SJCRH30 (cell line): ENCODE results near the gene PIK3AP1. TPM values are rescaled to one million over a fixed set of nuclear protein-coding genes. Genes with fewer than 3 reads are reported as not detected.

ENCODE experiments used
- DNase-seq, 2 experiments: peaks; one replicate each; pipeline ENCODE4 v3.0.0-alpha.2; 2015 to 2020
- H3K27ac ChIP-seq: fragments of 250-450 bp; sonication (Bioruptor Pico); 2 replicates; pipeline ENCODE4 v1.5.1; 2020; ENCODE audit warnings: mild to moderate bottlenecking, moderate library complexity
- H3K27me3 ChIP-seq: fragments of 250-450 bp; sonication (Bioruptor Pico); 2 replicates; pipeline ENCODE4 v1.5.1; 2020; ENCODE audit warnings: mild to moderate bottlenecking, moderate library complexity
- H3K36me3 ChIP-seq: fragments of 250-450 bp; sonication (Bioruptor Pico); 2 replicates; pipeline ENCODE4 v1.5.1; 2020; ENCODE audit warnings: mild to moderate bottlenecking, moderate library complexity
- H3K4me1 ChIP-seq: fragments of 250-450 bp; sonication (Bioruptor Pico); 2 replicates; pipeline ENCODE4 v1.5.1; 2020; ENCODE audit warnings: mild to moderate bottlenecking, moderate library complexity
- H3K4me3 ChIP-seq: fragments of 250-450 bp; sonication (Bioruptor Pico); 2 replicates; pipeline ENCODE4 v1.5.1; 2020; ENCODE audit warnings: mild to moderate bottlenecking, moderate library complexity
- H3K9me3 ChIP-seq: fragments of 250-450 bp; sonication (Bioruptor Pico); replicated peaks from 2 replicates; pipeline ENCODE4 v1.5.1; 2020; ENCODE audit warnings: mild to moderate bottlenecking, moderate library complexity
- total RNA-seq: library from RNA; depleted of rRNA; stranded (reverse); fragments of >200 nt; shearing (Covaris generic); gene quantifications from 2 replicates; pipeline ENCODE4 v1.2.3, GENCODE V29; 2014

Gene PIK3AP1
- total RNA-seq, 1 experiment from 2014 or later, result 7.1 TPM

GRCh38 chr10:96676272-96677112 is 43.8 kb downstream of the PIK3AP1 start:
- Histone ChIP-seq H3K9me3 (no peaks in the 10 kb centered on the region), H3K4me3 (no peak overlapping the region), H3K27ac (no peak overlapping the region), H3K4me1 (peaks cover 17% of the 10 kb centered on the region), H3K27me3 (no peaks in the 10 kb centered on the region), H3K36me3 (no peaks in the 10 kb centered on the region)
- DNase-seq, result no peak

- H3K27me3 ChIP-seq, result no peaks in the 10 kb centered on the region
- no peaks in the 10 kb centered on the region for H3K9me3 ChIP-seq
- H3K4me1 ChIP-seq, result peaks cover 12% of the 10 kb centered on the region
- no peak for DNase-seq
- no peak overlapping the region for H3K27ac ChIP-seq
- no peak overlapping the region for H3K4me3 ChIP-seq
- no peaks in the 10 kb centered on the region for H3K36me3 ChIP-seq
Measured at GRCh38 chr10:96675846-96676245, 44.5 kb downstream of the PIK3AP1 start.

DNA sequence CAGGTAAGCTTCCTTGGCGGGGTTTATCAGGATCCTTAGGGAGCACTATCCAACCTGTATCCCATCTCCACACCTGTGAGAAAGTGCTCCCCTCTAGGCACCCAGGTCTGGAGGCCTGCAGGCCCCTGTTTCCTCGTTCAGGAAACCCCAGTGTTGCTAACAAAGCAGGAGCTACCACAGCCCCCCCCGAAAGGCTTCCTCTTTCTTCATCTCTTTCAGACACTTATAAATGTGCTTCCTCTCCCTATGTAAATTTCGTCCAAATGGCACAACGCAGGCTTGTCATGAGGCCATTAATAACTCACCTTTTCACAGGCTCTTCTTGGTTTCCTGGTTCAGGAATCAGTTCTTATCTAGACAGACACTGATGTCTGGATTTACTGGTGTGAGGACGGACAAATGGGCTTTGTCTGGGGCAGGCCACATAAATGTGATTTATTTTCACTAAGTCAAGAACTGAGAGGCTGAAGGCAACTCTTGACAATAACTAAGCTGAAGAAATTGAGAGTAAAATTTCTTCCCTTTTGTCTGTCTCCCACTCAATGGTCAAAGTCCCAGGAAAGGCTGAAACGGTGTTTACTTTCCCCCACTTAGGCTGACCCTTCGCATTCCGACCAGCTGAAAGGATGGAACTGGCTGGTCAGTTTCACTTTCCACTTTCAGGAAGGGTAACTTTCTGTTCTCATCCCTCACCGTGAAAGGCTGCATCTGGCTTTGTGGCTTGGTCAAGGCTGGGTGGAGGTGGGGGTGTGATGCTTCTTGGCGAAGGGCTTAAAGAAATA is 46.8 kb downstream of the PIK3AP1 start:
- Histone ChIP-seq H3K36me3 (no peaks in the 10 kb centered on the region), H3K9me3 (no peaks in the 10 kb centered on the region), H3K27me3 (no peaks in the 10 kb centered on the region), H3K4me1 (peaks cover 12% of the 10 kb centered on the region), H3K4me3 (peak overlapping the region; percentile 10; the same call in 1 of the 2 replicates), H3K27ac (peak overlapping the region; percentile 70)
- DNase-seq, result peak; percentile 30 to 36

DNA sequence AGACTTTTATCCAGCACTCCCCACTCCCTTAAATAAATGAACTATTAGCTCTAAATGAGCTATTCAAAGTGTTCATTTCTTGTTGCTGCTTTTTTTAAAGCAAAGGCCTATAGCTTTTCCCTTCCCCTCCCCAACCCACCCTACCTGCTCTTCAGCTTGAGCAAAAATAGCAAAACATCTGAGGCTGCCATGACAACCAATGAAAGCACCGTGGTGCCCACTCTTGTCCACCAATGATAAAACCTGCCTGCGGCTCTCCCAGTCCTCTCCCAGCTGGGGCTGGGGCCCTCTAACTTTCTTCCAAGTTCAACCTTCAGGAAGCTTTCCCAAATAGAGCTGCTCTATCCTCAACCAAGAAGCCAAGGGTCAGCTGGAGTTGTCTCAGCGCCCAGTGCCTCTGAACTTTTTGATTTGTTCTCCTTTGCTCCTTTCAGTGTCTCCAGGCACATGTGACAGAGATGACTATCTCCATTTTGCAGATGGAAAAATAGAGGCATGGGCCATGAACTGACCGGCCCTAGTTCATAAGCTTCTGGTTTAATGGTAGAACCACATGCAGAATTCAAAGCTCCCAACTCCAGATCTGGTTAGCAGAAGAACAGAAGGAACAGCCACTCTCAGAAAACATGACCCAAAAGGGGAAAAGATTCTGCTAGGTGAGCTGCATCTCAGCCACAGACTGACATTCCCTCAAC is 47.7 kb downstream of the PIK3AP1 start:
- no peak for DNase-seq
- H3K4me1 ChIP-seq, result peaks cover 12% of the 10 kb centered on the region
- no peaks in the 10 kb centered on the region for H3K9me3 ChIP-seq
- H3K4me3 ChIP-seq, result no peak overlapping the region
- no peaks in the 10 kb centered on the region for H3K27me3 ChIP-seq
- no peaks in the 10 kb centered on the region for H3K36me3 ChIP-seq
- H3K27ac ChIP-seq, result no peak overlapping the region

DNA sequence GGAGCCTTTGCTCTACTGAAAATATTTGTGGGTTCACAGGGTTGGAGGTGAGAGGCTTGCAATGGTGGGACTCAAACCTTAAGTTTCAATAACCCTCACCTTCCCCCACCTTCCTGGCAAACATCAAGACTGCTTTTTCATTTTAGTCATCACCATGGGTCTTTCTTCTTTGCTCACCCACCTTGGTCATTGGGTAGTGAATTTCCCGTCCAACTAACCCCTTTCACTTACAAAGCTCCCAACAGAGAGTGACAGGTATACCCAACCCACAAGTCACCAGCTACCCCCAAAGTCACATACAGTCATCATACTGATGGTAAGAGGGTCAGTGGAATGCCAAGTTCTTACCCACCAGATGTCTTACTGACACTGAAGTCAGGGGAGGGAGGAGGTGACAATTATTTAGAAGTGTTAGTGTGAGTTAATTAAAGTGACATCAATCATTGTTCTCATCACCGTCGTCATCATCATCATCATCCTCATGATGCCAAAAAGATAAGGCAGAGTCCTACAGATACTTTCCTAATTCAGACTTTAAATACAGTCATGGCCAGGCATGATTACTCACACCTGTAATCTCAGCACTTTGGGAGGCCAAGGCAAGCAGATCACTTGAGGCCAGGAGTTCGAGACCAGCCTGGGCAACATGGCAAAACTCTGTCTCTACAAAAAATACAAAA is 49.0 kb downstream of the PIK3AP1 start:
- H3K27me3 ChIP-seq, result no peaks in the 10 kb centered on the region
- H3K9me3 ChIP-seq, result no peaks in the 10 kb centered on the region
- H3K27ac ChIP-seq, result no peak overlapping the region
- no peak for DNase-seq
- no peaks in the 10 kb centered on the region for H3K36me3 ChIP-seq
- no peak overlapping the region for H3K4me3 ChIP-seq
- peaks cover 12% of the 10 kb centered on the region for H3K4me1 ChIP-seq

- H3K4me3 ChIP-seq, result no peak overlapping the region
- no peak for DNase-seq
- H3K27ac ChIP-seq, result no peak overlapping the region
- peaks cover 12% of the 10 kb centered on the region for H3K4me1 ChIP-seq
- H3K27me3 ChIP-seq, result no peaks in the 10 kb centered on the region
- no peaks in the 10 kb centered on the region for H3K36me3 ChIP-seq
- no peaks in the 10 kb centered on the region for H3K9me3 ChIP-seq
Measured at GRCh38 chr10:96670786-96671185, 49.5 kb downstream of the PIK3AP1 start.

DNA sequence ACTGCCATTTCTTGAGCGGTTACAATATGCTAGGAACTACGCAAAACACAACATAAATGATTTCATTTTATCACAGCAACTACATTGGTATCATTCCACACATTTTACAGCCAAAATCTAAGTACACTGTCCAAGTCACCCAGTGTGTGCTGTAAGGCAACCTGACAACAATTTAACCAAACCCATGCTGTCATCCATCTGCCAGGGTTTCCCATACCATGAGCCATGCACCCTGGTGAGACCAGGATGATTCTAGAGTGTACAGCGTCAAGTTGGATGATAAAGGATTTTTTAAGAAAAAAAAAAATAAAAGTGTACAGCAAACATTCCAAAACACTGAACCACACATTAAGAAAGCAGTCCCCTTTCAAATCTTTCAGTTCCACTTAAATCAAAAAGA is 52.9 kb downstream of the PIK3AP1 start:
- H3K4me1 ChIP-seq, result no peaks in the 10 kb centered on the region
- no peak overlapping the region for H3K4me3 ChIP-seq
- no peaks in the 10 kb centered on the region for H3K36me3 ChIP-seq
- DNase-seq, result no peak
- H3K27ac ChIP-seq, result no peak overlapping the region
- H3K9me3 ChIP-seq, result no peaks in the 10 kb centered on the region
- H3K27me3 ChIP-seq, result no peaks in the 10 kb centered on the region

GRCh38 chr10:96666741-96667140 is 53.6 kb downstream of the PIK3AP1 start:
- no peaks in the 10 kb centered on the region for H3K4me1 ChIP-seq
- H3K27ac ChIP-seq, result no peak overlapping the region
- DNase-seq, result no peak
- no peaks in the 10 kb centered on the region for H3K36me3 ChIP-seq
- no peaks in the 10 kb centered on the region for H3K9me3 ChIP-seq
- H3K4me3 ChIP-seq, result no peak overlapping the region
- no peaks in the 10 kb centered on the region for H3K27me3 ChIP-seq

DNA sequence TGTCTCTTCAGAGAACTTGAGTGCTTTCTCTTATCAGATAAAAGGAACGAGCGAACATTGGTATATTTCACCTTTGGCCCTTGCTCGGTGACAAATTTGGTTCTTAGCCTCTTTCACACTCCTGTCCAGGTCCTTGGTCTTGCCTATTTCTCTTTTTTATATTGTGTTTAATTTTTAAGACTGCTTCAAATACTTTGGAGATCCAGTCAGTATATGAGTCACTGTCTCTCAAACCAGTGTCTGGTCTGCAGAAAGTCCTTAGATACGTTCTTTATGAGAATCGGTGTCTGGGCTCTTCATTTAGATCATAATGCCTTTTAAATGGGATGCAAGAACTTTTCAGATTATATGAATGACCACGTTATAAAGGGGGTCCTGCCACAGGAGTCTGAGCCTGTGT is 55.0 kb downstream of the PIK3AP1 start:
- DNase-seq, result no peak
- Histone ChIP-seq H3K27ac (no peak overlapping the region), H3K4me3 (no peak overlapping the region)

GRCh38 chr10:96664563-96664962 is 55.8 kb downstream of the PIK3AP1 start:
- H3K4me1 ChIP-seq, result no peaks in the 10 kb centered on the region
- H3K4me3 ChIP-seq, result no peak overlapping the region
- no peak for DNase-seq
- H3K9me3 ChIP-seq, result no peaks in the 10 kb centered on the region
- no peaks in the 10 kb centered on the region for H3K27me3 ChIP-seq
- H3K36me3 ChIP-seq, result no peaks in the 10 kb centered on the region
- no peak overlapping the region for H3K27ac ChIP-seq

More for the DNA sequence above, 55.0 kb downstream of the PIK3AP1 start:
- H3K4me1 ChIP-seq, result no peaks in the 10 kb centered on the region
- H3K36me3 ChIP-seq, result no peaks in the 10 kb centered on the region
- H3K27me3 ChIP-seq, result no peaks in the 10 kb centered on the region
- no peaks in the 10 kb centered on the region for H3K9me3 ChIP-seq

DNA sequence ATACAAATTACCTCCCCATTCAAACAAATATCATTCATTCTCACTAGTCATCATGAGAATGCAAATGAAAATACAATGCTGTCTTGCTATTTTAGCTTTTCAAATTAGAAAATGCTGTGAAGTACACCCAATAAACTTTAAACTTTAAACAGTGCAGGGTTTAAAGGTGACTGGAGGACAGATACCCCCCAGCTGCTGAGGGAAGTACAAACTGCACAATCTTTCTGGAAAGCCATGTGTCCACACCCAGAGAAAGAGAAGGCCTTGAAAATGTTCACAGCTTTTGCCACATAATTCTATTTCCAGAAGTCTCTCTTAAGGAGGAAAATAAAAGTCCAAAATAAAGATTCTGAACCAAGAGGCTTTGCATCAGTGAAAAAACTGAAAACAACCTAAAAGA is 56.5 kb downstream of the PIK3AP1 start:
- no peak overlapping the region for H3K4me3 ChIP-seq
- DNase-seq, result no peak
- no peak overlapping the region for H3K27ac ChIP-seq

DNA sequence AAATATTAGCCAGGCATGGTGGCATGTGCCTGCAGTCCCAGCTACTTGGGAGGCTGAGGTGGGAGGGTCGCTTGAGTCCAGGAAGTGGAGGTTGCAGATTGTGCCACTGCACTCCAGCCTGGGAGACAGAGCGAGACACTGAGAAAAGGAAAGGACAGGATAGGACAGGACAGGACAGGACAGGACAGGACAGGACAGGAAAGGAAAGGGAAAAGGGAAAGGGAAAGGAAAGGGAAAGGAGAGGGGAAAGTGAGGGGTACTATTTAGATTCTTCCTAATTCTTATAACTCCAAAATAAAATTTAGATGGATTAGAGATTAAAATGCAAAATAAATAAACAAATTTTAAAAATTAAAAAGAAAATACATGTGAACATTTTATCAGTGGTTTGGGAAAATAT is 58.7 kb downstream of the PIK3AP1 start:
- no peak overlapping the region for H3K27ac ChIP-seq
- no peak for DNase-seq
- H3K4me3 ChIP-seq, result no peak overlapping the region
- no peaks in the 10 kb centered on the region for H3K9me3 ChIP-seq
- H3K36me3 ChIP-seq, result no peaks in the 10 kb centered on the region
- no peaks in the 10 kb centered on the region for H3K27me3 ChIP-seq
- H3K4me1 ChIP-seq, result peaks cover 10% of the 10 kb centered on the region

More for the DNA sequence above, 56.5 kb downstream of the PIK3AP1 start:
- peaks cover 1% of the 10 kb centered on the region; the same call in 1 of the 2 replicates for H3K4me1 ChIP-seq
- no peaks in the 10 kb centered on the region for H3K9me3 ChIP-seq
- H3K36me3 ChIP-seq, result no peaks in the 10 kb centered on the region
- H3K27me3 ChIP-seq, result no peaks in the 10 kb centered on the region

DNA sequence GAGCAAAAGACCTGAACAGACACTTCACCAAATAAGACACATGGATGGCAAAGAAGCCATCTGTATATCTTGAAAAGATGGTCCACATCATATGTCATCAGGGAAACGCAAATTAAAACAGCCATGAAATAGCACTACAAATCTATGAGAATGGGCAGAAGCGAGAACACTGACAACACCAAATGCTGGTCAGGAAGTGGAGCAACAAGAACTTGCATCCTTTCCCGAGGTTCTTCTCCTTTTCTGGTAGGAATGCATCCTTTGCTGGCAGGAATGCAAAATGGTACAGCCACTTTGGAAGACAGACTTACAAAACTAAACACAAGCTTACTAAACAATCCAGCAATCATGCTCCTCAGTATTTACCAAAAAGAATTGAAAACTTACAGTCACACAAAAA is 60.0 kb downstream of the PIK3AP1 start:
- Histone ChIP-seq H3K27ac (no peak overlapping the region), H3K4me3 (no peak overlapping the region), H3K9me3 (no peaks in the 10 kb centered on the region), H3K27me3 (no peaks in the 10 kb centered on the region), H3K36me3 (no peaks in the 10 kb centered on the region), H3K4me1 (peaks cover 10% of the 10 kb centered on the region)
- DNase-seq, result no peak

GRCh38 chr10:96658844-96659243 is 61.5 kb downstream of the PIK3AP1 start:
- peak overlapping the region; percentile 20; the same call in 1 of the 2 replicates for H3K27ac ChIP-seq
- no peaks in the 10 kb centered on the region for H3K36me3 ChIP-seq
- no peak for DNase-seq
- no peaks in the 10 kb centered on the region for H3K27me3 ChIP-seq
- no peaks in the 10 kb centered on the region for H3K9me3 ChIP-seq
- H3K4me3 ChIP-seq, result no peak overlapping the region
- peaks cover 10% of the 10 kb centered on the region for H3K4me1 ChIP-seq
